AG10803 (cell line): ENCODE measurements around the gene CD248.

Experiments used
- DNase-seq: peaks from one replicate; pipeline ENCODE4 v3.0.0; 2010; ENCODE audit warnings: low read depth
- H3K4me3 ChIP-seq: 2 replicates; pipeline ENCODE4 v1.5.1; 2011; ENCODE audit warnings: mild to moderate bottlenecking, low read length, control low read depth
- TF ChIP-seq, protein P1 (sequence below): conservative IDR thresholded peaks from 2 replicates; pipeline ENCODE4 v1.5.1; 2011; ENCODE audit warnings: mild to moderate bottlenecking, low read length, control low read depth, inconsistent platforms

Gene CD248

DNA sequence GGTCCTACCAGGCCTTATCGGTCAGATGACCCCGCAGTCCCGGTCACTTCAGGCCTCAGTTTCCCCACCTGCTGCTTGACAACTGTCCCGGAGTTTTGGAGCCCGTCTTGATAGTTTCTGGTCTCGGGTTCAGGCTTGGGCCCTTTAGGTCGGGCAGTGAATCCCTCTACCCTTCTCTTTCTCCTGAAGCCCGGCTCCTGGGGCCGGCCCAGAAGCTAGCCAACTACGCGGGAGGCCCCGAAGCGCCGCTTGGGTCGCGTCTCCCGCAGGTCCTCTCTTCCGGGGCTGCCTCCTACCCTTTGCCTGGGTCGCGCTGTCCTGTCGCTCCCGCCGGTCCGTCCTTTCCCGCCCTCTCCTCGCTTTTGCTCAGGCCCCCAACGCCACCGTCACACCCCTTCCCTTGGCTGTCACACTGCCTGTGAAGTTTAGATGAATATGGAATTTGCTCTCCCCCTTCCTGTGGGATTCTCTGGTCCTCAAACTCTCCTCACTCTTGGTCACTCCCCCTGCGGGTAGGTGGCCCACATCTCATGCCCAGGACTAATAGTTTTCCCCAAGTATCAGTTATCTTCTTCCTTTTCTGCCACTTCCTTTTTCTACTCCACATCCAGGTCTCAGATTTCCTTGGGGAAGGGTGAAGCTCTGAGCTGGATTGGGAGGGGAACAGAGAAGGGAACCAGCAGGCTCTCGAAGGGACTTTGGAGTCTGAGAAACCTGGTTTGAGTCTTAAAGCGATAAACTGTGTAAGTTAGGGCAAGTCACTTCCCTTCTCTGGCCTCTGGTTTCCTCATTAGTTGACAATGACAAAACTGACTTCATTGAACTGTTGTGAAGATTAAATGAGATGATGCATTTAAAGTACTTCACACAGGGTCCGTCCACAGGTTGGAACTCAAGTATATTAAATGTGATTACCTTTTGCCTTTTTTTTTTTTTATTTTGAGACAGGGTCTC is 47.6 kb downstream of the CD248 start:
- TF ChIP-seq, protein P1, sequence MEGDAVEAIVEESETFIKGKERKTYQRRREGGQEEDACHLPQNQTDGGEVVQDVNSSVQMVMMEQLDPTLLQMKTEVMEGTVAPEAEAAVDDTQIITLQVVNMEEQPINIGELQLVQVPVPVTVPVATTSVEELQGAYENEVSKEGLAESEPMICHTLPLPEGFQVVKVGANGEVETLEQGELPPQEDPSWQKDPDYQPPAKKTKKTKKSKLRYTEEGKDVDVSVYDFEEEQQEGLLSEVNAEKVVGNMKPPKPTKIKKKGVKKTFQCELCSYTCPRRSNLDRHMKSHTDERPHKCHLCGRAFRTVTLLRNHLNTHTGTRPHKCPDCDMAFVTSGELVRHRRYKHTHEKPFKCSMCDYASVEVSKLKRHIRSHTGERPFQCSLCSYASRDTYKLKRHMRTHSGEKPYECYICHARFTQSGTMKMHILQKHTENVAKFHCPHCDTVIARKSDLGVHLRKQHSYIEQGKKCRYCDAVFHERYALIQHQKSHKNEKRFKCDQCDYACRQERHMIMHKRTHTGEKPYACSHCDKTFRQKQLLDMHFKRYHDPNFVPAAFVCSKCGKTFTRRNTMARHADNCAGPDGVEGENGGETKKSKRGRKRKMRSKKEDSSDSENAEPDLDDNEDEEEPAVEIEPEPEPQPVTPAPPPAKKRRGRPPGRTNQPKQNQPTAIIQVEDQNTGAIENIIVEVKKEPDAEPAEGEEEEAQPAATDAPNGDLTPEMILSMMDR: peak; percentile 48
- H3K4me3 ChIP-seq: peak overlapping the region; percentile 99
- peak; percentile 54 for DNase-seq

DNA sequence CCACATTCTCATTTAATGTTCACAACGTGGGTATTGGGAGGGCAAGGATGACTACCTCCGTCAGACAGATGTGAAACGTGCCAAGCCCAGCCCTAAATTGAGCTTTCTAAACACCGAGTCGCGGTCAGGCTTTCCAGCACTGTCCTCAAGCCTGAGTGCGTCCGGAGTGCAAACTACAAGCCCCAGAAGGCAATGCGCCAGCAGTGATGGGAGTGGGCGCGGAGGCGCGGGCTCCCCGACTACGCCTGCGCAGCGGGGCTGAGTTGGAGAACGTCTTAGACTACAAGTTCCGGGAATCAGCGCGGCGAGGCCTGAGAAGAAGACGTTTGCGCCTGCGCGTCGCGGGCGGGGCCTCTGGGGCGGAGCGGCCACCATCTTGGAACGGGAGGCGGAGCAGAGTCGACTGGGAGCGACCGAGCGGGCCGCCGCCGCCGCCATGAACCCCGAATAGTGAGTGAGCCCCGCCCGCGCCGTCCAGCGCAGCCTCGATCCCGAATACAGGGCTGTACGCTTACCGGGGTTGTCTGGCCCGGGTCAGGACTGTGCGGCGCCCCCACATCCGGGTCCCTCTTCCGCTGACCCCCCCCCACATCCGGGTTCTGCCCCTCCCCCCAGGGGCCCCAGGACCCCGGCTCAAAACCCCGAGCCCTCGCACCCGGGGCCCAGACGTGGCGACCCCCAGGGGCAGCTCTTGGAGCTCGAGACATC is 48.4 kb downstream of the CD248 start, which contains the start of gene RAB1B:
RAB1B (plus strand) TSS at position 396 of the 708 bp plus-strand sequence; CDS start at position 437, 41 bp downstream.
- TF ChIP-seq, protein P1: no peak
- peak within 1 kb of the TSS; percentile 99 for H3K4me3 ChIP-seq
- DNase-seq: peak; percentile 99

DNA sequence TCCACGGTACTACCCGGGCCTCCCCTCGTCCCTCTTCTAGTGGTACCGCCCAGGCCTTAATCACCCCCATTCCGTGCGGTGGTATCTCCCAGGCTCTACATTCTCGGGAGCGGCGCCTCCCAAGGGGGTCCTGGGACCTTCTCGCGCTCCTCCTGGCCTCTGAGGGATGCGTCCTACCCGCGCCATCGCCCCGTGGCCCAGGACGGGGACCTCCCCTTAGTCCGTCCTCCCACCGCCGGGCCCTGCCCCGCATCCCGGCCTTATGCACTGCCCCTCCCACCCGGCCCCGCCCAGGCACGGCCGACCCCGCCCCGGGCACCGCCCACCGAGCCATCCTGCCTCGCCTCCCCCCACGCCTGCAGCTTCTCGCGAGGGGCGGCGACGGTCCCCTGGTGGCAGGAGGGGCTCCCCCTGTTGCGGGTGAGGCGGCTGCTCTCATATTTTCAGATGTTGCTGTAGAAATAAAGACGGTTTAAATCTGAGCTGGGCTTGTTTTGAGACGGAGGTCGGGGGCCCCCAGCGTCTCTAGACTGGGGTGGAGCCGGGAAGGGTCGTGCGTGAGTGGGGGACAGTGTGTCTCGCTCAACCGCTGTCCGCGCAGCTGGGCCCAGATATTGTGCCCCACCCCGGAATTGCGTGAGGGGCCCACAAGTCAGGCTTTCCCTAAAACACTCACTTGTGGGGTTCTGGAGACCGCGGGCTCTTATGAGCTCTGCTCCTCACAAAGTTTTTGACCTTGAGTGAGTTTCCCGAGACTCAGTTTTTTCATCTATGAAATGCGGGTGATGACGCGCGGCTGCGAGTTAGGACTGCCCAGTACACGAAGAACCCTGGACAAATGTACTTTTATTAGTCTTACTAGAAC is 49.2 kb downstream of the CD248 start:
- TF ChIP-seq, protein P1: peak; percentile 11; the same call in 1 of the 2 replicates
- H3K4me3 ChIP-seq: peak overlapping the region; percentile 72
- peak; percentile 83 for DNase-seq

DNA sequence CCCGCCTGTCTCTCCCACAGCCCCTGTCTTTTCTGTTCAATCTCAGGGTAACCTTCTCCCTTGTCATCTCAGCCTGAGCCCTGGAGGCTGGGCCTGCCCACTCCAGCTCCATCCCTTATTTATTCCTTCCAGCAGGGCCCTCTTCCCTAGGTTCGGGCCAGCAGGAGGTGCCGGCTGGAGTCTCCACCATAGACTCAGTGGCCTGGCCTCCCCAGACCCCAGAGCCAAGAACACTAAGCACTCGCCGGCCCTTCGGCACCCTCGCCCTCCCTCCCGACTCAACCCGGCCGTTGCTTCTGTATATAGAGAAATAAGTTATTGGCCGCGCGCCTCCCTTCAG is 49.8 kb downstream of the CD248 start:
- H3K4me3 ChIP-seq: peak overlapping the region; percentile 72
- TF ChIP-seq, protein P1: no peak
- DNase-seq: no peak

DNA sequence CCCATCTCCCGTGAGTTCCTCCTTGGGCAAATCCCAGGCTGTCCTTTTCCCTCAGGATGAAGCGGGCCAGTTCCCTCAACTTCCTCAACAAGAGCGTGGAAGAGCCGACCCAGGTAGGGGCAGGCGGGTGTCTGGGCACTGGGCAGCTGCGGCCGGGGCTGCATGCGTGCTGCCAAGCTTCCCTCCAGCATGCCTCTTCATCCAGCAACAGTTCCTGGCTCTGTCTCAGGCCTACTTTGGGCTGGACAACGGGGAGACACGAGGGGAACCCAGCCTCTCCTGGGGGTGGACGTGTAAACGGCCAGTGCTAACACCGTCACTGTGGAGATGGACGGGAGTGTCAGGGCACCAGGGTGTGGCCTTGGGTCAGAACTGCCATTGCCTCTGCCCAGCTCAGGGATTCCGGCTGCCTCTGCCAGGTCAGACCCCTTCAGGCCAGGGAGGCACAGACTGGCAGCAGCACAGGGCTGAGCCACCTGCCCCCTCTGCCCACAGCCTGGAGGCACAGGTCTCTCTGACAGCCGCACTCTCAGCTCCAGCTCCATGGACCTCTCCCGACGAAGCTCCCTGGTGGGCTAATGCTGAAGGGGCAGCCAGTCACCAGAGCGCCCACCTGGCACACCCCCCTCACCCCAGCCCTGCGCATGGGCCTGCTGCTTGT is 50.3 kb downstream of the CD248 start:
- H3K4me3 ChIP-seq: peak overlapping the region; percentile 72

More for the DNA sequence above, 50.3 kb downstream of the CD248 start:
- DNase-seq: no peak
- TF ChIP-seq, protein P1: no peak
